Measurements from ENCODE around the gene PKN1. TPM values are rescaled to one million over a fixed set of nuclear protein-coding genes. Genes with fewer than 3 reads are reported as not detected.
"Not testable (repeated sequence)": the region's sequence is repeated elsewhere in the genome, so short reads cannot be mapped to it uniquely, and the experiment has no call there.

PKN1 gene
- total RNA-seq, 1 experiment from 2014 or later: 170 TPM

DNA sequence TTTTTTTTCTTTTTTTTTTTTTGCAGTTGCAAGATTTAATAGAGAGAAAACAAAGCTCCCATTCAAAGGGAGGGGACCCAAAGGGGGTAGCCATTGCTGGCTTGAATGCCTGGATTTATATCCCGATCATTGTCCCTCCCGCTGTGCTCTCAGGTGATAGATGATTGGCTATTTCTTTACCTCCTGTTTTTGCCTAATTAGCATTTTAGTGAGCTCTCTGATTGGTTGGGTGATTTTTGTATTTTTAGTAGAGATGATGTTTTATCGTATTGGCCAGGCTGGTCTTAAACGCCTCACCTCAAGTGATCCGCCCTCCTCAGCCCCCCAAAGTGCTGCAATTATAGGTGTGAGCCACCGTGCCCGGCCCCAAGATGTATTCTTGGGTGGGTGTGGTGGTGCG is 71.5 kb downstream of the PKN1 start:
- CTCF ChIA-PET: interaction anchor here (0.7 to 4.1 kb wide), 11 partner anchors 11 to 622 kb away, joined by 3 to 34 read pairs (median 4); partner anchors contain the start of genes DNAJB1 and PTGER1
- not testable (repeated sequence) for H3K27me3 Mint-ChIP-seq (ENCODE audit: low read depth); H3K4me3 Mint-ChIP-seq; H3K9me3 Mint-ChIP-seq; ATAC-seq; DNase-seq (ENCODE audit: low spot score); H3K36me3 Mint-ChIP-seq; H3K4me1 Mint-ChIP-seq; H3K27ac Mint-ChIP-seq
- POLR2A ChIA-PET: interaction anchor here (1.1 kb wide), 1 partner anchor 13 kb away, joined by 4 read pairs; the partner anchor contains the start of gene DNAJB1

DNA sequence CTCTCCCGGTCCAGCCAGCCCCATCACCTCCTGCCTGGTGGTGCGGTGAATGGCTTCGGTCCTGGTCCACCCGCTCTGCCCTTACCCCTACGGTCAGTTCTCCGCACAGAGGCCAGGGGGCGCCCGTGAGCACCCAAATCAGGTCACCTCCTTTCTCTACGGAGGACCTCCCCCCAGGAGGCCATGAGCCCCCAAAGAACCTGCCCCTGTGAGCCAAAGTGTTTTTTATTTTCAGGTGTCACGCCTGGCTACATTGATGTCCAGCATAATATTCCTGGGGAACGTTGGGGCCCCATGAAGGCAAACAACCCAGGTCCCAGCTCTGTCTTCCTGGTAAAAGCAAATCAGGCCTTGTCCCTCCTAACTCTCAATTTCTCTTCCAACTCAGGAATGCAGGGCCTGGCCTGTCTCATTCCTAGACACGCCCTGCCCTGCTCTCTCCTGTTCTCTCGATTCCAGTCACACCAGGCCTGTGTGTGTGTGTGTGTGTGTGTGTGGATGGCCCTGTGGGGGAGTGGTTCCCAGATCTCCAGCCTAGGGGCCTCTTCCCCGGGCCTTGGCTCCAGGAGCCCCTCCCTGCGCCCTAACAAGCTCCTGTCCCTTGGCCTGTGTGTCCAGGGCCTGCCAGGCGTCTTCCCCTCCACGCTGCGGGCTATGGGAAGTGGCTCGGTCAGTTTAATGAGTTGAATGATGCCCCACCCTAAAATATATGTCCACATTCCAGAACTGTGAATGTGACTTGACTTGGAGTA is 72.6 kb downstream of the PKN1 start:
- ATAC-seq (peak; percentile 97), DNase-seq (ENCODE audit: low spot score) (peak; percentile 91)
- Mint-ChIP-seq H3K4me3 (no peak overlapping the region), H3K27ac (no peak overlapping the region), H3K9me3 (no peaks in the 10 kb centered on the region), H3K27me3 (ENCODE audit: low read depth) (peaks cover 8% of the 10 kb centered on the region; the same call in 1 of the 2 replicates), H3K36me3 (no peaks in the 10 kb centered on the region), H3K4me1 (peaks cover 6% of the 10 kb centered on the region)
- TF ChIP-seq CTCF (IDR thresholded peaks at IDR 0.05) (peak; percentile 96), CDX4 (CRISPR knock-in tag; IDR thresholded peaks at IDR 0.05; ENCODE audit: borderline replicate concordance) (no peak)
- CTCF ChIA-PET: interaction anchor here (0.5 to 4.1 kb wide), 22 partner anchors 8 to 1886 kb away, joined by 3 to 34 read pairs (median 4); partner anchors contain the start of genes DNAJB1 and GIPC1
- POLR2A ChIA-PET: interaction anchor here (1.1 kb wide), 1 partner anchor 13 kb away, joined by 6 read pairs; the partner anchor contains the start of gene DNAJB1

DNA sequence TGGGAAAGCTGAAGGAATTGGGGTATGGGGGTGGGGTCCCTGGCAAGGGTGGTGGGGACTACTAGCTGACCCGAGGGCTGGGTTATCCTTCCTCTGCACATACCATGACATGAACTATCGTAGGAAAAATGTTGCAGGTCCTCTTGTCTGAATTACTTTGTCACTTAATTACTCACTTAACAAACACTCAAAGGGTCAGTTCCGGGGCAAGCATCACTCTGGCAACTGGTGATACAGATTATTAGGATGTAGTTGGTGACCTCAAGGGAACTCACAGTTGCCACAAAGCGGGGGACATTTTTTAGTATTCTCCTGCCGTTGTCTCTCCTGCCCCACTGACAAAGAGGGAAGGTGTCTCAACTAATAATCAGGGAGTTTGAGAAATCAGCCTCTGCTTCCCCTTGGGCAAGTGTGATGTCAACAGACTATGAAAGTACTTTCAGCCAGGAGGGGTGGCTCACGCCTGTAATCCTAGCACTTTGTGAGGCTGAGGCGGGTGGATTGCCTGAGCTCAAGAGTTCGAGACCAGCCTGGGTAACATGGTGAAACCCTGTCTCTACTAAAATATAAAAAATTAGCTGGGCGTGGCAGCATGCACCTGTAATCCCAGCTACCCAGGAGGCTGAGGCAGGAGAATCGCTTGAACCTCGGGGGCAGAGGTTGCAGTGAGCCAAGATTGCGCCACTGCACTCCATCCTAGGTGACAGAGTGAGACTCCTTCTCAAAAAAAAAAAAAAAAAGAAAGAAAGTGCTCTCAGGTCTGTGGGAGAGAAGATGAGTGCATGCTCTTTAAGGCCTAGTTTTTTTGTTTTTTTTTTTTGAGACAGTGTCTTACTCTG is 74.8 kb downstream of the PKN1 start:
- ChIA-PET CTCF (interaction anchor here (1.3 to 3.4 kb wide), 5 partner anchors 28 to 49 kb away, joined by 5 to 14 read pairs (median 9); partner anchors contain the start of gene PTGER1), POLR2A (interaction anchor here (0.7 kb wide), 1 partner anchor 12 kb away, joined by 7 read pairs; no protein-coding TSS in a partner anchor)
- Mint-ChIP-seq H3K4me3 (no peak overlapping the region), H3K27ac (no peak overlapping the region), H3K36me3 (no peaks in the 10 kb centered on the region), H3K4me1 (peaks cover 6% of the 10 kb centered on the region), H3K27me3 (ENCODE audit: low read depth) (peaks cover 8% of the 10 kb centered on the region; the same call in 1 of the 2 replicates), H3K9me3 (no peaks in the 10 kb centered on the region)
- TF ChIP-seq, protein P1, sequence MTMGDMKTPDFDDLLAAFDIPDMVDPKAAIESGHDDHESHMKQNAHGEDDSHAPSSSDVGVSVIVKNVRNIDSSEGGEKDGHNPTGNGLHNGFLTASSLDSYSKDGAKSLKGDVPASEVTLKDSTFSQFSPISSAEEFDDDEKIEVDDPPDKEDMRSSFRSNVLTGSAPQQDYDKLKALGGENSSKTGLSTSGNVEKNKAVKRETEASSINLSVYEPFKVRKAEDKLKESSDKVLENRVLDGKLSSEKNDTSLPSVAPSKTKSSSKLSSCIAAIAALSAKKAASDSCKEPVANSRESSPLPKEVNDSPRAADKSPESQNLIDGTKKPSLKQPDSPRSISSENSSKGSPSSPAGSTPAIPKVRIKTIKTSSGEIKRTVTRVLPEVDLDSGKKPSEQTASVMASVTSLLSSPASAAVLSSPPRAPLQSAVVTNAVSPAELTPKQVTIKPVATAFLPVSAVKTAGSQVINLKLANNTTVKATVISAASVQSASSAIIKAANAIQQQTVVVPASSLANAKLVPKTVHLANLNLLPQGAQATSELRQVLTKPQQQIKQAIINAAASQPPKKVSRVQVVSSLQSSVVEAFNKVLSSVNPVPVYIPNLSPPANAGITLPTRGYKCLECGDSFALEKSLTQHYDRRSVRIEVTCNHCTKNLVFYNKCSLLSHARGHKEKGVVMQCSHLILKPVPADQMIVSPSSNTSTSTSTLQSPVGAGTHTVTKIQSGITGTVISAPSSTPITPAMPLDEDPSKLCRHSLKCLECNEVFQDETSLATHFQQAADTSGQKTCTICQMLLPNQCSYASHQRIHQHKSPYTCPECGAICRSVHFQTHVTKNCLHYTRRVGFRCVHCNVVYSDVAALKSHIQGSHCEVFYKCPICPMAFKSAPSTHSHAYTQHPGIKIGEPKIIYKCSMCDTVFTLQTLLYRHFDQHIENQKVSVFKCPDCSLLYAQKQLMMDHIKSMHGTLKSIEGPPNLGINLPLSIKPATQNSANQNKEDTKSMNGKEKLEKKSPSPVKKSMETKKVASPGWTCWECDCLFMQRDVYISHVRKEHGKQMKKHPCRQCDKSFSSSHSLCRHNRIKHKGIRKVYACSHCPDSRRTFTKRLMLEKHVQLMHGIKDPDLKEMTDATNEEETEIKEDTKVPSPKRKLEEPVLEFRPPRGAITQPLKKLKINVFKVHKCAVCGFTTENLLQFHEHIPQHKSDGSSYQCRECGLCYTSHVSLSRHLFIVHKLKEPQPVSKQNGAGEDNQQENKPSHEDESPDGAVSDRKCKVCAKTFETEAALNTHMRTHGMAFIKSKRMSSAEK (CRISPR knock-in tag; IDR thresholded peaks at IDR 0.05; ENCODE audit: borderline replicate concordance): no peak
- no peak for TF ChIP-seq TP53 (CRISPR knock-in tag; IDR thresholded peaks at IDR 0.05)
- no peak for TF ChIP-seq STAT6 (CRISPR knock-in tag; conservative IDR thresholded peaks at IDR 0.05; ENCODE audit: low read depth)
- TF ChIP-seq, protein P2, sequence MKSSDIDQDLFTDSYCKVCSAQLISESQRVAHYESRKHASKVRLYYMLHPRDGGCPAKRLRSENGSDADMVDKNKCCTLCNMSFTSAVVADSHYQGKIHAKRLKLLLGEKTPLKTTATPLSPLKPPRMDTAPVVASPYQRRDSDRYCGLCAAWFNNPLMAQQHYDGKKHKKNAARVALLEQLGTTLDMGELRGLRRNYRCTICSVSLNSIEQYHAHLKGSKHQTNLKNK (CRISPR knock-in tag; IDR thresholded peaks at IDR 0.05): no peak
- ATAC-seq: no peak
- DNase-seq (ENCODE audit: low spot score): no peak

All from WTC11 (cell line).